Putamen (tissue), 1 donor: ENCODE data around the gene ARHGEF17.
A peak's percentile ranks its signal among the peaks of the same experiment; 100 is the strongest.

ENCODE experiments used
- DNase-seq: peaks from one replicate; pipeline ENCODE4 v3.0.0-alpha.2; 2016; ENCODE audit warnings: low spot score

Gene ARHGEF17

GRCh38 chr11:73312851-73313327 is 4.8 kb downstream of the ARHGEF17 start:
- DNase-seq: no peak

DNA sequence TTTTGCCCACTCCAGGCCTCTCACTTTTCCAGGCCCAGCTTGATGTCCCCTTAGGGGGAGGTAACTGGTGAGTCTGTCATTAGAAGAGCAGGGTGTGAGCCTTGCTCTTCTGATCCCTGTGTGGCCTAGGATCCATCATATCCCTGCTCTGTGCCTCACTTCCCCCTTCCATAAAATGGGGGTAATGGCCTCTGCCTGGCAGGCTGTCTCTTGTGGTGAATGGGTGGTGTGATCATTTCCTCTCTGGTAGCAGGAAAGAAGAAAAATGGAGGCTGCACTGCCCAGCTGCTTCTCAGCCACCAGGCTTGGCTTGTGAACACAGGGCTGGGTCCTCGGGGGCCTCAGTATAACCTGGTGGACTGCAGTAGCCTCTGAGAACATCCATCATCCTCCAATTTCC is 5.6 kb downstream of the ARHGEF17 start:
- no peak for DNase-seq

GRCh38 chr11:73314117-73314961 is 6.3 kb downstream of the ARHGEF17 start:
- DNase-seq: peak; percentile 85

DNA sequence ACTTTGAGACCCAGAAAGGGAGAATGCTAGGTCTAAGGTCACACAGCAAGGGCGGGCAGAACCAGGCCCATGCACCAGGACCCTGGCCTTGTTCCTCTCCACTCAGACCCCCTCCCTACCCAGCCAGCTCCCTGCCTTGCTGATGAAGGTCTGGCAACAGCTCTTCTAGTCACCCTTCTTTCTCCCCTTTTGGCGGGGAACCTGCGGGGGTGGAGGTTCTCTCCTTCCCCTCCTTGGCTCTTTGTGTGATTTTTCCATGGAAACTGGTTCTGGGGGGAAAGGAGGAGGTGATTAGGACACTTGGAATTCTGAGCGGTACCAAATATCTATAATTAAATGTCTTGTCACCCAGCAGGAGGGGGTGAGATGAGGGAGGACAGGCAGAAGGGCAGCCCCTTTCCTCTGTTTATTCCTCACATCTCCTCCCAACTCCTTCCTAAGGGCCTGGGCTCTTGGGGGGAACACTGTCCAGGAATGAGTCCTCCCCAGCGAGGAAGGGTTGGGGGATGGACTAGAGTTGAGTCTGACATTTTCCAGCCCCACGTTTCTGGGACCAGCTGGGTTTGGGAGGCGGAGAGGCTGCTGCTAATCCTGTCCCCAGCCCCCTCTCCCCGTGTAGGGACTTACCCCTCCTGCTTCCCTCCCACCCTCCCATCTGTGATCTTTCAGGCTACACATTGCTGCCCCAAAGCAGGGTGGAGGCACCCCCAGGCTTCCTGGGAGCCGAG is 7.4 kb downstream of the ARHGEF17 start:
- DNase-seq: no peak

DNA sequence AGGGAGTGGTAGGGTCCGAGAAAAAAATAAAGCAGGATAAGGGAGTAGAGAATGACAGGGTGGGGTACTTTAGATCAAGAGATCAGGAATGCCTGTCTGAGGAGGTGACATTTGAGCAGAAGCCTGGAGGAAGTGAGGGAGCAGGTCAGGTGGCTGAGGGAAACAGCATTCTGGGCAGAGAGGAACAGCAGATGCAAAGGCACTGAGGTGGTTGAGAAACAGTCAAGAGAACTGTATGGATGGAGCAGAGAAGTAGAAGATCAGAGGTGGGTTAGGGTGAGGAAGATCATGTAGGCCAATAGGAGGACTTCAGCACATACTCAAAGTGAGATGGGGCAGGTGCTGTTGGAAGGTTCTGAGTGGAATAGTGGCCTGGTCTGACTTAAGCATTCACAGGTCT is 8.3 kb downstream of the ARHGEF17 start:
- DNase-seq: no peak

- peak; percentile 78 for DNase-seq
These were observed 9.3 kb downstream of the ARHGEF17 start for GRCh38 chr11:73317373-73317772.

DNA sequence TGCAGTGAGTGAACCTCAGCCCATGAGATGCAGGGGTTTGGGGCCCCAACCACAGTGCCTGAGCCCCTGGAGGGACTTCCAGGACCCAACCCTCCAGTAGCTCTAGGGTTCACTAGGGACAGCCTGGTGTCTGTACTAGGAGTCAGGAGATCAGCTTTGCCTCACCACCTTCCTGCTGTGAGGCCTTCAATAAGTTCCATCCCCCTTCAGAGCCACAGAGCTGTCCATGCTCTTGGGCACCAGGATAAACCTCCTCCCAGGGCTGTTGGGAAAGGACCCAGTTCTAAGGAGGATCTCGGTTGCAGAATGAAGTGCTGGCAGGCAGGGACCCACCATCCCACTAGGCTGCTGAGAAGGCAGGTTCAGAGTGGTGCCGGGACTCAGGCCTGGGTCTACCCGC is 9.7 kb downstream of the ARHGEF17 start:
- DNase-seq: no peak

DNA sequence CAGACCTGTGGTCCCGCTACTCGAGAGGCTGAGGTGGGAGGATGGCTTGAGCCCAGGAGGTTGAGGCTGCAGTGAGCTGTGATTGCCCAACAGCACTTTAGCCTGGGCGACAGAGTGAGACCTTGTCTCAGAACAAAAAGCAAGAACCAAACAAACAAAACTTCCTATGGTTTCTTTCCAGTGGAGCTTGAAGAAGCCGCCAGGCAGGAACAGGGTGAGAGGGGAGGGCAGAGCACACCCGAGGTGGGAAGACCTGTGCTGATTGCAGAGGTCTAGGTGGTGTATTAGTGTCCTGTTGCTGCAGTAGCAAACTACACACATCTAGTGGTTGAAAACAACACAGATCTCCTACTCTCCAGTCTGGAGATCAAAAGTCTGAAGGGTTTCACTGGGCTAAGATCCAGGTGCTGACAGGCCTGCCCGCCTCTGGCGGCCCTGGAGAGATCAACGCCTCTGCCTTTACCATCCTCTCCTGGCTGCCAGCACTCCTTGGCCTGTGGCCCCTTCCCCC is 10.5 kb downstream of the ARHGEF17 start:
- DNase-seq: no peak

GRCh38 chr11:73320763-73321603 is 12.9 kb downstream of the ARHGEF17 start:
- DNase-seq: no peak

GRCh38 chr11:73321604-73322381 is 13.7 kb downstream of the ARHGEF17 start:
- no peak for DNase-seq

GRCh38 chr11:73322382-73323306 is 14.6 kb downstream of the ARHGEF17 start:
- DNase-seq: no peak

DNA sequence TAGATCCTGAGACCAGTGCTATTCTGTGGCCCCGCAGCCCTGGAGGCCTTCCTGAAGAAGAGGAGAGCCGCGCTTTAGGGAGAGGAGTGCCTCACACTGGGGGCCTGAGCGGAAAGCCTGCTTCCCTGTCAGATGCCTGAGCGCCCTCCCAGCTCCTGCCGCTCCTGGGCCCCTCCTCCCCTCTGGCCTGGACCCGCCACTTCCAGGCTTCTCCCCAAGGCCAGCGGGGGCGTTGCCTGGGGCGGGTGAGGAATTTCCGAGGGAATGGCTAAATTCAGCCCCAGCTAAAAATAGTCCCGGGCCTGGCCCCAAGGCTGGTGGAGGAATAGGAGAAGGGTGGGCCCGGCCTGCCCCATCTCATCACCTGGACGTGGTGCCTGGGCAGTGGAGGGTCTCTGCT is 15.4 kb downstream of the ARHGEF17 start:
- no peak for DNase-seq

- no peak for DNase-seq
These were observed 16.0 kb downstream of the ARHGEF17 start for GRCh38 chr11:73324116-73324515.

GRCh38 chr11:73324665-73325035 is 16.6 kb downstream of the ARHGEF17 start:
- no peak for DNase-seq

- DNase-seq: no peak
These were observed 17.2 kb downstream of the ARHGEF17 start for GRCh38 chr11:73325036-73325981.

- DNase-seq: no peak
These were observed 19.1 kb downstream of the ARHGEF17 start for GRCh38 chr11:73326929-73327811.

- DNase-seq: no peak
These were observed 19.8 kb downstream of the ARHGEF17 start for GRCh38 chr11:73327812-73328364.
